ENCODE results near the gene PLA2G4F. TPM values are rescaled to one million over a fixed set of nuclear protein-coding genes. Genes with fewer than 3 reads are reported as not detected.

The PLA2G4F gene
- total RNA-seq, 3 donors from 2014 or later (not counting 1 experiment from before 2014, with no cell fraction given): not detected

GRCh38 chr15:42131826-42132806 is 24.3 kb downstream of the PLA2G4F start:
- intact Hi-C loops (cut with micrococcal nuclease): no loop called here
- H3K9me3 ChIP-seq (ENCODE audit: control insufficient read depth, insufficient read depth, low read length): no peaks in the 10 kb centered on the region
- no peak for TF ChIP-seq CTCF (IDR thresholded peaks at IDR 0.05)
- Mint-ChIP-seq H3K36me3 (no peaks in the 10 kb centered on the region), H3K4me1 (no peaks in the 10 kb centered on the region), H3K27ac (no peak overlapping the region), H3K9me3 (no peaks in the 10 kb centered on the region), H3K4me3 (no peak overlapping the region), H3K27me3 (ENCODE audit: low read depth in 2 of 2) (peaks cover 16% of the 10 kb centered on the region in 2 donors)
- WGBS (ENCODE audit: insufficient coverage): 91% methylated on average over 9 of the region's 9 CpGs
- DNase-seq (no peak), ATAC-seq (no peak)
- no peak overlapping the region for H3K4me3 ChIP-seq (ENCODE audit: low read length)
- no peaks in the 10 kb centered on the region for H3K4me1 ChIP-seq (ENCODE audit: control insufficient read depth, insufficient read depth, low read length)
- H3K36me3 ChIP-seq (ENCODE audit: control insufficient read depth, insufficient read depth, low read length): no peaks in the 10 kb centered on the region
- H3K27me3 ChIP-seq (ENCODE audit: control insufficient read depth, insufficient read depth, low read length): no peaks in the 10 kb centered on the region
- no peak overlapping the region for H3K27ac ChIP-seq (ENCODE audit: low read length)

GRCh38 chr15:42131006-42131405 is 25.4 kb downstream of the PLA2G4F start:
- Histone ChIP-seq H3K36me3 (ENCODE audit: control insufficient read depth, insufficient read depth, low read length) (no peaks in the 10 kb centered on the region), H3K4me3 (ENCODE audit: low read length) (no peak overlapping the region), H3K9me3 (ENCODE audit: control insufficient read depth, insufficient read depth, low read length) (no peaks in the 10 kb centered on the region), H3K4me1 (ENCODE audit: control insufficient read depth, insufficient read depth, low read length) (no peaks in the 10 kb centered on the region), H3K27me3 (ENCODE audit: control insufficient read depth, insufficient read depth, low read length) (no peaks in the 10 kb centered on the region), H3K27ac (ENCODE audit: low read length) (no peak overlapping the region)
- Mint-ChIP-seq H3K27me3 (ENCODE audit: low read depth in 2 of 2) (peaks cover 16% of the 10 kb centered on the region in 2 donors), H3K36me3 (no peaks in the 10 kb centered on the region), H3K27ac (no peak overlapping the region), H3K4me1 (no peaks in the 10 kb centered on the region), H3K9me3 (no peaks in the 10 kb centered on the region), H3K4me3 (no peak overlapping the region)
- no peak for TF ChIP-seq CTCF (IDR thresholded peaks at IDR 0.05)
- 100% methylated on average over 1 of the region's 1 CpG for WGBS (ENCODE audit: insufficient coverage)
- DNase-seq (no peak), ATAC-seq (no peak)
- intact Hi-C loops (cut with micrococcal nuclease): no loop called here

GRCh38 chr15:42130246-42130986 is 26.0 kb downstream of the PLA2G4F start:
- intact Hi-C loops (cut with micrococcal nuclease): no loop called here
- no peak overlapping the region for H3K27ac ChIP-seq (ENCODE audit: low read length)
- Mint-ChIP-seq H3K27ac (no peak overlapping the region), H3K4me3 (no peak overlapping the region), H3K27me3 (ENCODE audit: low read depth in 2 of 2) (peaks cover 15 to 19% of the 10 kb centered on the region in 2 donors), H3K4me1 (no peaks in the 10 kb centered on the region), H3K36me3 (no peaks in the 10 kb centered on the region), H3K9me3 (no peaks in the 10 kb centered on the region)
- no peak for ATAC-seq
- H3K9me3 ChIP-seq (ENCODE audit: control insufficient read depth, insufficient read depth, low read length): no peaks in the 10 kb centered on the region
- no peak for DNase-seq
- no peaks in the 10 kb centered on the region for H3K4me1 ChIP-seq (ENCODE audit: control insufficient read depth, insufficient read depth, low read length)
- WGBS (ENCODE audit: insufficient coverage): 78% methylated on average over 8 of the region's 8 CpGs
- TF ChIP-seq CTCF (IDR thresholded peaks at IDR 0.05): no peak
- no peak overlapping the region for H3K4me3 ChIP-seq (ENCODE audit: low read length)
- H3K27me3 ChIP-seq (ENCODE audit: control insufficient read depth, insufficient read depth, low read length): no peaks in the 10 kb centered on the region
- no peaks in the 10 kb centered on the region for H3K36me3 ChIP-seq (ENCODE audit: control insufficient read depth, insufficient read depth, low read length)

Data from natural killer cell (primary cell).